ENCODE measurements around the gene ANGPTL8.

DNA sequence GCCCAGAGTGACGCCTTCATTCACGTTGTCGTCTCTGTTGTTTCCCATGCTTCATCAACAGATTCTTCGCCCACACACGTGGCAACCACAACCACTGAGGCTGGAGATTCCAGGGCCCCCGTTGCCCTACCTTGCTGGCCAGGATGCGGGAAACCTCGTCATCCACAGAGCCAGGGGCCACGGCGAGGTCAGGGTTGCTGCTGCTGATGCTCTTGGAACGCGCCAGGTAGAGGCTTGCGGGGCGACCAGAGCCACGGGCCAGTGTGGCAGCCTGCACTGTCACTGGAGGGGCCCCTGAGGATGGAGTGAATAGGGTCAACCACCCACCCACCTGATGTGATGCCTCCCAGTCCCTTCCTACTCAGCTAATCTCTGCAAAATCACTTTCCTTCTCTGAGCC is 6.3 kb upstream of the ANGPTL8 start:
- TF ChIP-seq, protein P1, sequence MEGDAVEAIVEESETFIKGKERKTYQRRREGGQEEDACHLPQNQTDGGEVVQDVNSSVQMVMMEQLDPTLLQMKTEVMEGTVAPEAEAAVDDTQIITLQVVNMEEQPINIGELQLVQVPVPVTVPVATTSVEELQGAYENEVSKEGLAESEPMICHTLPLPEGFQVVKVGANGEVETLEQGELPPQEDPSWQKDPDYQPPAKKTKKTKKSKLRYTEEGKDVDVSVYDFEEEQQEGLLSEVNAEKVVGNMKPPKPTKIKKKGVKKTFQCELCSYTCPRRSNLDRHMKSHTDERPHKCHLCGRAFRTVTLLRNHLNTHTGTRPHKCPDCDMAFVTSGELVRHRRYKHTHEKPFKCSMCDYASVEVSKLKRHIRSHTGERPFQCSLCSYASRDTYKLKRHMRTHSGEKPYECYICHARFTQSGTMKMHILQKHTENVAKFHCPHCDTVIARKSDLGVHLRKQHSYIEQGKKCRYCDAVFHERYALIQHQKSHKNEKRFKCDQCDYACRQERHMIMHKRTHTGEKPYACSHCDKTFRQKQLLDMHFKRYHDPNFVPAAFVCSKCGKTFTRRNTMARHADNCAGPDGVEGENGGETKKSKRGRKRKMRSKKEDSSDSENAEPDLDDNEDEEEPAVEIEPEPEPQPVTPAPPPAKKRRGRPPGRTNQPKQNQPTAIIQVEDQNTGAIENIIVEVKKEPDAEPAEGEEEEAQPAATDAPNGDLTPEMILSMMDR (IDR thresholded peaks at IDR 0.05 in 8 of 11, conservative IDR thresholded peaks at IDR 0.05 in 3 of 11): no peak
- TF ChIP-seq POLR2AphosphoS5 (IDR thresholded peaks at IDR 0.05): no peak
